Muscle of leg (tissue), 11 donors: Measurements from ENCODE around the gene THRSP. TPM values are rescaled to one million over a fixed set of nuclear protein-coding genes. Genes with fewer than 3 reads are reported as not detected.

Experiments
- DNase-seq: peaks from one replicate; pipeline ENCODE4 v3.0.0; 2013
- H3K27ac ChIP-seq: one replicate; pipeline ENCODE4 v1.5.1; 2013; ENCODE audit warnings: mild to moderate bottlenecking, low read length, control low read depth
- H3K27me3 ChIP-seq: one replicate; pipeline ENCODE4 v1.6.1; 2013; ENCODE audit warnings: low read length; ENCODE audit not compliant: control insufficient read depth, insufficient read depth
- H3K36me3 ChIP-seq: one replicate; pipeline ENCODE4 v1.6.1; 2013; ENCODE audit warnings: low read length; ENCODE audit not compliant: control insufficient read depth, insufficient read depth
- H3K4me1 ChIP-seq: one replicate; pipeline ENCODE4 v1.6.1; 2013; ENCODE audit warnings: low read length; ENCODE audit not compliant: control insufficient read depth, insufficient read depth
- H3K4me3 ChIP-seq: one replicate; pipeline ENCODE4 v1.5.1; 2013; ENCODE audit warnings: low read length, control low read depth
- H3K9me3 ChIP-seq: replicated peaks from 2 replicates; pipeline ENCODE4 v1.6.1; 2013; ENCODE audit warnings: low read depth, low read length; ENCODE audit not compliant: control insufficient read depth
- WGBS: methylation state at CpG from one replicate; pipeline ENCODE4 v1.1.5; 2013; ENCODE audit warnings: missing lambda C conversion rate; ENCODE audit not compliant: insufficient coverage; 5-methylcytosine and 5-hydroxymethylcytosine counted together
- polyA plus RNA-seq, 8 donors: library from polyadenylated mRNA; unstranded; fragments of 120-200 nt; gene quantifications; one replicate each; pipeline versions ENCODE4 v1.2.1 to v1.2.3, GENCODE V29; 2013; ENCODE audit warnings: inconsistent platforms in 1 of 8, low replicate concordance in 1 of 8; ENCODE audit not compliant: insufficient read length in 8 of 8, insufficient read depth in 1 of 8
- total RNA-seq: library from RNA; stranded (reverse); fragments of 120-200 nt; gene quantifications from one replicate; pipeline ENCODE4 v1.2.4, GENCODE V29; 2013

Gene THRSP
- total and polyA plus RNA-seq, 9 donors: 0.13 to 1.3 (median 0.20) TPM; not detected in 1

GRCh38 chr11:78111298-78111697, 47.6 kb downstream of the THRSP start:
- H3K9me3 ChIP-seq: no peaks in the 10 kb centered on the region
- H3K36me3 ChIP-seq: peaks cover 23% of the 10 kb centered on the region
- H3K27ac ChIP-seq: no peak overlapping the region
- no peaks in the 10 kb centered on the region for H3K27me3 ChIP-seq
- no peaks in the 10 kb centered on the region for H3K4me1 ChIP-seq
- H3K4me3 ChIP-seq: no peak overlapping the region
- no peak for DNase-seq
- WGBS: no CpG with 5 or more reads among the region's 2 CpGs

DNA sequence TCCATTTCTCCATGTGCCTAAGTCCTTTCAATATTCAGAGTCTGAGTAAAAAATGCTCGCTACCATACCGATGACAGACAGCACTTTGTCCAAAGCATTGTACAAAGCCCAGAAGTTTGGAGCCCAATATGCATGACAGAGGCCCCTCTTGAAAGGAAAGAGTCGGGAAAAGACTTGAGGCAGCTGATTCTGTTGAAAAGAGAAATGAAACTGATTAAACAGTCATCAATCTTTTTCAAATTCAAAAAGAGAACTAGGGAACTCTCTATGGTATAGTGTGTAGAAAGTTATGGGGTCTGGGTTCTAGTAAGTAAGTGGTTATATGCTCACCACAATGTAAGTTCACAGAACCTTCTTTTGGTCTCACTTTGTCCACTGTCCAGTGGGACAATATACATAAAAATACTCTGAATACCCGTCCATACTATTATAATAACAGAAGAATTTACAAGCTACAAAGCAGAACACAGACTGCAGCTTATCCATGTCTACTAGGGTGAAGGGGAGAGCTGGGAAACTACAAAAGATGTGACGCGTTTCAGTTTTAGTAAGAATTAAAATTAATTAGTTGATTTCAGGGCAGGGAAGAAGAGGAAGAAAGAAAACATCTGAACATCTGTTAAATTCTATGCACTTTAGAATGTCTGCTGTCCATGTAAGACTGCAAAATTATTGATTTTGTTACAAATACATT, 49.1 kb downstream of the THRSP start:
- no peaks in the 10 kb centered on the region for H3K27me3 ChIP-seq
- no peaks in the 10 kb centered on the region for H3K4me1 ChIP-seq
- no peaks in the 10 kb centered on the region for H3K9me3 ChIP-seq
- H3K4me3 ChIP-seq: no peak overlapping the region
- peaks cover 25% of the 10 kb centered on the region for H3K36me3 ChIP-seq
- no peak for DNase-seq
- H3K27ac ChIP-seq: no peak overlapping the region
- WGBS: 100% methylated on average over 1 of the region's 6 CpGs

Other genes starting within 250 kb of the THRSP start
- gene RSF1, start 243.1 kb upstream of the THRSP start, total RNA-seq: 36.9 TPM
- 10 to 100 TPM; 25.8 to 46.1 (median 37.3) TPM for gene RSF1, start 243.1 kb upstream of the THRSP start, polyA plus RNA-seq
- 44.7 TPM for gene AAMDC, start 242.7 kb upstream of the THRSP start, total RNA-seq
- gene AAMDC, start 242.7 kb upstream of the THRSP start, polyA plus RNA-seq: 10 to 100 TPM; 37.0 to 48.3 (median 42.6) TPM
- 26.4 TPM for gene INTS4, start 69.2 kb upstream of the THRSP start, total RNA-seq
- 10 to 100 TPM; 21.5 to 26.8 (median 23.4) TPM for gene INTS4, start 69.2 kb upstream of the THRSP start, polyA plus RNA-seq
- gene KCTD14, start 40.6 kb upstream of the THRSP start, total RNA-seq: 0.89 TPM
- 1 to 10 TPM in 7 of 8 donors, under 1 TPM in 1; 0.99 to 2.0 (median 1.7) TPM for gene KCTD14, start 40.6 kb upstream of the THRSP start, polyA plus RNA-seq
- gene NDUFC2, start 16.0 kb downstream of the THRSP start, total RNA-seq: 207 TPM
- gene NDUFC2, start 16.0 kb downstream of the THRSP start, polyA plus RNA-seq: 100 to 1,000 TPM; 140 to 202 (median 169) TPM
- 21.1 TPM for gene ALG8, start 75.8 kb downstream of the THRSP start, total RNA-seq
- gene ALG8, start 75.8 kb downstream of the THRSP start, polyA plus RNA-seq: 10 to 100 TPM; 21.7 to 30.7 (median 26.5) TPM
- gene KCTD21, start 124.8 kb downstream of the THRSP start, total RNA-seq: 4.9 TPM
- 1 to 10 TPM; 6.0 to 7.7 (median 6.5) TPM for gene KCTD21, start 124.8 kb downstream of the THRSP start, polyA plus RNA-seq
- gene USP35, start 125.1 kb downstream of the THRSP start, total RNA-seq: 2.6 TPM
- gene USP35, start 125.1 kb downstream of the THRSP start, polyA plus RNA-seq: 1 to 10 TPM; 3.5 to 4.8 (median 4.0) TPM